ENCODE results near the gene FDCSP. TPM values are rescaled to one million over a fixed set of nuclear protein-coding genes. Genes with fewer than 3 reads are reported as not detected.

Gene FDCSP
- polyA plus RNA-seq (2013): not detected in 2 replicates

DNA sequence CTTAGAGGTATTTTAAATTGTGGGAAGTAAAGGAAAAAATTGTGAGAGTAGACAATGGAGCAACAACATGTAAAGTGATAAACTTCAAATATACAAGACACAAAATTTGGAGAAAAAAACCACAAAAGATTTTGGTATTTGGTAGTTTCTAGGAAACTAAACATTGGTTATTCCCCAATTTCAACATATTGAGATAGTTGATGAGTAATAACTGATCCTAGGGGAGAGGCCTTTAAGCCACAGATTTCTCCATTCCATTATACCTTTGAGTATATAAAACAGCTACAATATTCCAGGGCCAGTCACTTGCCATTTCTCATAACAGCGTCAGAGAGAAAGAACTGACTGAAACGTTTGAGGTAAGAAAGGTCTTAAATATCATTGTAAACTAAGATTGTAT, at the start of gene FDCSP:
TSS of gene FDCSP (plus strand) at position 301 of the 400 bp plus-strand sequence. CDS start 5,071 bp downstream, outside the sequence.
- no peak within 1 kb of the TSS for H3K4me3 ChIP-seq (ENCODE audit: low read depth, low read length)
- no peaks in the 10 kb centered on the region for H3K27me3 ChIP-seq (ENCODE audit: insufficient read depth, low read length)
- H2BK12ac ChIP-seq (ENCODE audit: low read length): no peak within 1 kb of the TSS
- no peaks in the 10 kb centered on the region for H3K4me1 ChIP-seq (ENCODE audit: control insufficient read depth in 1 of 2, insufficient read depth in 2 of 2, low read length in 2 of 2)
- no peak within 1 kb of the TSS for H2AK5ac ChIP-seq (ENCODE audit: low read length)
- H4K12ac ChIP-seq (ENCODE audit: low read depth, low read length): no peak within 1 kb of the TSS
- no peak within 1 kb of the TSS for H3K14ac ChIP-seq (ENCODE audit: low read length)
- no peak within 1 kb of the TSS for H3K27ac ChIP-seq (ENCODE audit: low read depth, low read length)
- no peak within 1 kb of the TSS for H3K4me2 ChIP-seq (ENCODE audit: low read length)
- H3K79me1 ChIP-seq (ENCODE audit: low read length): no peaks in the 10 kb centered on the region
- H3K23ac ChIP-seq (ENCODE audit: low read length): no peak within 1 kb of the TSS
- H2AFZ ChIP-seq (ENCODE audit: insufficient read depth, low read length, poor library complexity): no peak within 1 kb of the TSS
- no peak within 1 kb of the TSS for H4K8ac ChIP-seq (ENCODE audit: low read depth, low read length)
- WGBS (ENCODE audit: extremely low coverage, insufficient coverage, insufficient read length): no CpG with 5 or more reads among the region's 2 CpGs
- no peak within 1 kb of the TSS for H4K91ac ChIP-seq (ENCODE audit: low read depth, low read length)
- no peak within 1 kb of the TSS for H3K18ac ChIP-seq (ENCODE audit: low read length)
- no peak for DNase-seq
- no peak within 1 kb of the TSS for H3K9ac ChIP-seq (ENCODE audit: low read length)
- H3K4ac ChIP-seq (ENCODE audit: low read depth, low read length): no peak within 1 kb of the TSS
- H3K9me3 ChIP-seq (ENCODE audit: insufficient read depth, low read depth, low read length): no peaks in the 10 kb centered on the region
- no peaks in the 10 kb centered on the region for H3K79me2 ChIP-seq (ENCODE audit: control insufficient read depth, insufficient read depth, low read length, poor library complexity)
- no peak within 1 kb of the TSS for H2BK120ac ChIP-seq (ENCODE audit: insufficient read depth, low read length, poor library complexity)
- H3K36me3 ChIP-seq (ENCODE audit: control insufficient read depth in 1 of 2, insufficient read depth in 2 of 2, low read length in 2 of 2): no peaks in the 10 kb centered on the region
- H2BK5ac ChIP-seq (ENCODE audit: low read depth, low read length, poor library complexity): no peak within 1 kb of the TSS

DNA sequence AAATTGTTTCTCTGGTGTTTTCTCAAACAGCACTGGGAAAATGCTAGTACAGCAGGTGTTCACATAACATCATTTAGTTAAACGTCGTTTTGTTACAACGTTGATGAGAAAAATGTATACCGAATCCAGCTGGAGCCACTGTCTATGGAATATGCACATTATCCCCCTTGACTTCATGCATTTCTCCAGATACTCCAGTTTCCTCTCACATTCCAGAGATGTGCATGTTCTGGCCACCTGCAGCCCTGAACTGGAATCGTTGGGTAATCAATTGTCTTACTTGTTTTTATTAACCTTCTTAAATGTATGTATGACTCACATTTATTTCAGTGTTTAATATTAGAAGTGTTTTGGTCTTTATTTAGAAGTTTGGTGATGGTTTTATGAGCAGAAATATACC, 48.8 kb upstream of the FDCSP start:
- Histone ChIP-seq H4K12ac (ENCODE audit: low read depth, low read length) (no peak overlapping the region), H2BK120ac (ENCODE audit: insufficient read depth, low read length, poor library complexity) (no peak overlapping the region), H3K9me3 (ENCODE audit: insufficient read depth, low read depth, low read length) (no peaks in the 10 kb centered on the region), H3K79me2 (ENCODE audit: control insufficient read depth, insufficient read depth, low read length, poor library complexity) (no peaks in the 10 kb centered on the region), H4K91ac (ENCODE audit: low read depth, low read length) (no peak overlapping the region), H3K27ac (ENCODE audit: low read depth, low read length) (no peak overlapping the region), H3K36me3 (ENCODE audit: control insufficient read depth in 1 of 2, insufficient read depth in 2 of 2, low read length in 2 of 2) (no peaks in the 10 kb centered on the region), H3K18ac (ENCODE audit: low read length) (no peak overlapping the region), H3K23ac (ENCODE audit: low read length) (no peak overlapping the region), H3K14ac (ENCODE audit: low read length) (no peak overlapping the region), H2AFZ (ENCODE audit: insufficient read depth, low read length, poor library complexity) (no peak overlapping the region), H3K79me1 (ENCODE audit: low read length) (no peaks in the 10 kb centered on the region), H4K8ac (ENCODE audit: low read depth, low read length) (no peak overlapping the region), H3K4me3 (ENCODE audit: low read depth, low read length) (no peak overlapping the region), H3K27me3 (ENCODE audit: insufficient read depth, low read length) (no peaks in the 10 kb centered on the region), H3K9ac (ENCODE audit: low read length) (no peak overlapping the region), H2AK5ac (ENCODE audit: low read length) (no peak overlapping the region), H3K4me1 (ENCODE audit: control insufficient read depth in 1 of 2, insufficient read depth in 2 of 2, low read length in 2 of 2) (no peaks in the 10 kb centered on the region), H3K4me2 (ENCODE audit: low read length) (no peak overlapping the region), H2BK12ac (ENCODE audit: low read length) (no peak overlapping the region), H3K4ac (ENCODE audit: low read depth, low read length) (no peak overlapping the region), H2BK5ac (ENCODE audit: low read depth, low read length, poor library complexity) (no peak overlapping the region)
- WGBS (ENCODE audit: extremely low coverage, insufficient coverage, insufficient read length): no CpG with 5 or more reads among the region's 5 CpGs
- no peak for DNase-seq

DNA sequence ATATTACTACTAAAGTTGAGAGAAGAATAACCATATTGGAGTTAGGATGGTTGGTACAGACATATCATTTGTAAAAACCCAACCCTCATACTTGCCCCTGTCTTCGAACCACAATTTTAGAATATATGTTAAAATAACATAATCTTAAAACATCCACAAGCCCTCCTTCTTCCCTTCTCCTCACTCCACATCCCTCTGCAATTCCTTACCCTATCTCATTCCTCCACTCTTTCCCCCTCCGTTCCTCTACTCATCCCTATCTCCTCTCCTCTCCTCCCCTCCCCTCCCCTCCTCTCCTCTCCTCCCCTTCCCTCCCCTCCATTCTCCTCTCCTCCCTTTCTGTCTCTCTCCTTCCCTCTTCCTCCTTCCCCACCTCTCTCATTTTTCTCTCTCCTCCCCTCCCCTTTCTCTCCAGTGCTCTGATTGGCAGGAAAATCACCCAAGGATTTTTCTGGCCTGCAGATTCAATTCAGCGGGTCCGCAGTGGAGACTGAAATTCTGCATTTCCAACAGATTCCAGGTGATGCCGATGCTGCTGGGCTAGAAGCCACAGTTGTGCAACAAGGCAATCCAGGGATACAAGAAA, 47.8 kb upstream of the FDCSP start:
- no peak overlapping the region for H3K23ac ChIP-seq (ENCODE audit: low read length)
- WGBS (ENCODE audit: extremely low coverage, insufficient coverage, insufficient read length): 100% methylated on average over 1 of the region's 5 CpGs

DNA sequence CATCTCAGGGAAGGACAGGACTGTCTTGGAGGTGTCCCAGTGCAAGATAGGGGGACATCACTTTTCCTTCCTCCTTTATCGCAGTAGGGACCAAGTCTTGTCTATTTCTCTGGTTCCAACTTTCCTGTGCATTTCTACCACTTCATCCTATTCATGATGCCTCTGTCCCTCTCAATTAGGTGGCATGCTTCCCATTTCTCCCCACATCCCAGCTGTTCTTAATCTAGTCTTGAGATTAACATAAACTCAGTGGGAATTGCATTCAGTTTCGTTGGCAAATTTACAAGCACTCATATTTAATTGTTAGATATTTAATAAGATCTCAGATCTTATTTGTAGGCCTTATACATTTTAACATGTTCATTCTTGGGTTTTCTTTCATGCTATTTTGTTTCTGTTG, 46.1 kb upstream of the FDCSP start:
- H2BK12ac ChIP-seq (ENCODE audit: low read length): no peak overlapping the region
- H2AK5ac ChIP-seq (ENCODE audit: low read length): no peak overlapping the region
- H3K4ac ChIP-seq (ENCODE audit: low read depth, low read length): no peak overlapping the region
- no peaks in the 10 kb centered on the region for H3K79me1 ChIP-seq (ENCODE audit: low read length)
- no peak overlapping the region for H3K27ac ChIP-seq (ENCODE audit: low read depth, low read length)
- no peak overlapping the region for H4K91ac ChIP-seq (ENCODE audit: low read depth, low read length)
- no peaks in the 10 kb centered on the region for H3K4me1 ChIP-seq (ENCODE audit: control insufficient read depth in 1 of 2, insufficient read depth in 2 of 2, low read length in 2 of 2)
- no peaks in the 10 kb centered on the region for H3K36me3 ChIP-seq (ENCODE audit: control insufficient read depth in 1 of 2, insufficient read depth in 2 of 2, low read length in 2 of 2)
- DNase-seq: no peak
- H2BK5ac ChIP-seq (ENCODE audit: low read depth, low read length, poor library complexity): no peak overlapping the region
- H3K9me3 ChIP-seq (ENCODE audit: insufficient read depth, low read depth, low read length): no peaks in the 10 kb centered on the region
- no peak overlapping the region for H2AFZ ChIP-seq (ENCODE audit: insufficient read depth, low read length, poor library complexity)
- H3K79me2 ChIP-seq (ENCODE audit: control insufficient read depth, insufficient read depth, low read length, poor library complexity): no peaks in the 10 kb centered on the region
- no peak overlapping the region for H3K4me2 ChIP-seq (ENCODE audit: low read length)
- no peak overlapping the region for H4K8ac ChIP-seq (ENCODE audit: low read depth, low read length)
- no peak overlapping the region for H3K9ac ChIP-seq (ENCODE audit: low read length)
- no CpG with 5 or more reads among the region's 2 CpGs for WGBS (ENCODE audit: extremely low coverage, insufficient coverage, insufficient read length)
- H3K18ac ChIP-seq (ENCODE audit: low read length): no peak overlapping the region
- no peak overlapping the region for H3K23ac ChIP-seq (ENCODE audit: low read length)
- no peak overlapping the region for H3K4me3 ChIP-seq (ENCODE audit: low read depth, low read length)
- H4K12ac ChIP-seq (ENCODE audit: low read depth, low read length): no peak overlapping the region
- no peaks in the 10 kb centered on the region for H3K27me3 ChIP-seq (ENCODE audit: insufficient read depth, low read length)
- no peak overlapping the region for H2BK120ac ChIP-seq (ENCODE audit: insufficient read depth, low read length, poor library complexity)
- H3K14ac ChIP-seq (ENCODE audit: low read length): no peak overlapping the region

More for the DNA sequence above, 47.8 kb upstream of the FDCSP start:
- Histone ChIP-seq H3K36me3 (ENCODE audit: control insufficient read depth in 1 of 2, insufficient read depth in 2 of 2, low read length in 2 of 2) (no peaks in the 10 kb centered on the region), H3K9me3 (ENCODE audit: insufficient read depth, low read depth, low read length) (no peaks in the 10 kb centered on the region), H3K4ac (ENCODE audit: low read depth, low read length) (no peak overlapping the region), H3K79me1 (ENCODE audit: low read length) (no peaks in the 10 kb centered on the region), H3K79me2 (ENCODE audit: control insufficient read depth, insufficient read depth, low read length, poor library complexity) (no peaks in the 10 kb centered on the region), H4K8ac (ENCODE audit: low read depth, low read length) (no peak overlapping the region), H2BK12ac (ENCODE audit: low read length) (no peak overlapping the region), H2AK5ac (ENCODE audit: low read length) (no peak overlapping the region), H3K4me2 (ENCODE audit: low read length) (no peak overlapping the region), H2BK5ac (ENCODE audit: low read depth, low read length, poor library complexity) (no peak overlapping the region), H4K12ac (ENCODE audit: low read depth, low read length) (no peak overlapping the region), H3K27me3 (ENCODE audit: insufficient read depth, low read length) (no peaks in the 10 kb centered on the region), H2AFZ (ENCODE audit: insufficient read depth, low read length, poor library complexity) (no peak overlapping the region), H3K4me3 (ENCODE audit: low read depth, low read length) (no peak overlapping the region), H3K9ac (ENCODE audit: low read length) (no peak overlapping the region), H3K14ac (ENCODE audit: low read length) (no peak overlapping the region), H3K18ac (ENCODE audit: low read length) (no peak overlapping the region), H2BK120ac (ENCODE audit: insufficient read depth, low read length, poor library complexity) (no peak overlapping the region), H3K27ac (ENCODE audit: low read depth, low read length) (no peak overlapping the region), H3K4me1 (ENCODE audit: control insufficient read depth in 1 of 2, insufficient read depth in 2 of 2, low read length in 2 of 2) (no peaks in the 10 kb centered on the region), H4K91ac (ENCODE audit: low read depth, low read length) (no peak overlapping the region)
- no peak for DNase-seq

Measured in trophoblast cell (in vitro differentiated cells and primary cell).